GM21737 (cell line): ENCODE measurements around the gene ATP13A3.

ENCODE experiments used
- ATAC-seq: cut with Tn5 transposase; IDR thresholded peaks from one replicate; pipeline ENCODE4 v1.9.1; 2021; ENCODE audit warnings: mild to moderate bottlenecking, moderate library complexity; ENCODE audit not compliant: unreplicated experiment

ATP13A3 gene

DNA sequence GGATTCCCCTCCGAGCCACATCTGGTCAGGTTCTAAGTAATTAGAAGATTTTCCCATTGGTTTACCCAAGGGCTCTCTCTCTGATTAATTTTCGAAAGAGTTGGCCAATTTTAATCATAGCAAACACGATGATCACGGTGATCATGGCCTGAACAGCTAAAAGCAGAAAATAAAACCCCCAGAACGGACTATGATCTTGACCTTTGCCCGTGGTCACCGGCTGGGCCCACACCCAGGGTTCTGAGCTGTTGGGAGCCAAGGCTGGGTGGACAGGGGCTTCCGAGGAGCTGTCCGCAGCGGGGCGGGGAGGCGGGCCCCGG is 90.3 kb downstream of the ATP13A3 start:
- ATAC-seq: no peak

DNA sequence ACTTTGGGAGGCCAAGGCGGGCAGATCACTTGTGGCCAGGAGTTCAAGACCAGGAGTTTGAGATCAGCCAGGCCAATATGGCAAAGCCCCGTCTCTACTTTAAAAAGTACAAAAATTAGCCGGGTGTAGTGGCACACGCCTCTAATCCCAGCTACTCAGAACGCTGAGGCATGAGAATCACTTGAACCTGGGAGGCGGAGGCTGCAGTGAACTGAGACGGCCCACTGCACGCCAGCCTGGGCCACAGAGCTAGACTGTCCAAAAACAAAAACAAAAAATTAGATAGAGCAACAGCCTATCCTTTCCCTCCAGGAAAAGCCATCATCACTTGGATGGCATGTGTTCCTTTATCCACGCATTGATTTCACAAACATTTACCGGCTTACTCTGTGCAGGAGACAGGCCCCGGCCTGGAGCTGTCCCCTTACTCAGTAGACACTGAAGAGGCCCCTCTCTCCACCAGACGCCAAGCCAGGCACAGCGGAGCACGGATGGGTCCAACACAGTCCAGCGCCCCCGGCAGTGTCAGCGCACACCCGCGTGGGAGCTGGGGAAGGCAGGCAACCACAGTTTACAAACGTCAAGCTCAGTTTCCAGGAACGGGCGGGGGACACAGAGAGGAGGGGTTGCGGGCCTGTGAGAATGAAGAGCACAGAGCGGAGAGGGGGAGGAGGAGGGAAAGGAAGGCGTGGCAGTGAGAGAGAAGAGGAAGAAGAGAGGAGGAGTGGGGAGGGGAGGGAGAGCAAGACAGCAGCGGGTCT is 90.8 kb downstream of the ATP13A3 start:
- ATAC-seq: no peak

DNA sequence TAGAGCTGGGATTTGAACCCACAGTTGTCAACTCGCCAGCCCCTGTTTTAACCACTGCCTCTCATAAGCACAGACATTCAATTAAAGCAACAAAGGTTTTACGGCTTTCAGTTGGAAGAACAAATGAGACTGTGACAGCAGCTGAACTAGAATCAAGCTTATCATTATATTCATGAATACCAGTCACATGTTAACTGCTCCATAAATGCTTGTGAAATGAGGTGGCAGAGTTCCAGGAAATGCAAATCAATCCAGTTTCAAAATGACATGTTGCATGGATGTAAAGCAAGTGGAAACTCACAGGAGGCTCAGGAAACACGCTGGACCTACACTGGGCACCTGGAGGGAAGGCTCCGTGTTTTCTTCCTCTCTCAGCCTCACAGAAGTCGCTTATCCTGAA is 91.6 kb downstream of the ATP13A3 start:
- no peak for ATAC-seq

DNA sequence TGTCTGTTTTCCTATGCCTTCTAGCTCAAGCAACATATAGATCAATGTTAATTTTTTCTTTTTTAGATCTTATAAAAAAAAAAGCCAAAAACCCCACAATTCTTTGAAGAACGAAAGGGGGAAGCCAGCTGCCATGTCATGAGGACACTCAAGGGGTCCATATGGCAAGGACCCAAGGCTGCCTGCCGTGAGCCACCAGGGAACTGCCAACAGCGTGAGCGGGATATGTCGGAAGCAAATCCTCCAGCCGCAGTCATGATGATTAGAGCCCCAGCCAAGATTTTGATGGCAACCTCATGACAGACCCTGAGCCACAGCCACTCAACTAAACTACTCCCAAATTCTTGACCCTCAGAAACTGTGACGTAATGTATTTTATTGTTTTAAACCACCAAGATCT is 94.2 kb downstream of the ATP13A3 start:
- no peak for ATAC-seq

DNA sequence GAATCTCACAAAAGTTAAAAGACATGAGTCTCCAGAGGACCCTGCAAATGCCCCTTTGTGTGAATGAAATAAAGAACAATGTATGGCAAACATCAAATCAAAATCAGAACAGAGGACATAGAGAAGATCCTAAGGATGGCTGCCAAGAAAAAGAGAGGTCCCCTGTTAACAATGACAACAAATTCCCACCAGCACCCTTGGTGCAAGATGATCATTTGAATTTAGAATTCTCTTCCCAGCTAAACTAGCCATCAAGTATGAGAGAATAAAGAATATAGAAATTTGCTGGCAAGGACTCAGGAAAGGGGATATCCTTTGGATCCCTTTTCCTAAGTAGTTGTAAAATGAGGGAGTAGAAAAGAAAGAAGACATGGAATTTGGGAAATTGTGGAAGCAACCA is 96.0 kb downstream of the ATP13A3 start:
- no peak for ATAC-seq

DNA sequence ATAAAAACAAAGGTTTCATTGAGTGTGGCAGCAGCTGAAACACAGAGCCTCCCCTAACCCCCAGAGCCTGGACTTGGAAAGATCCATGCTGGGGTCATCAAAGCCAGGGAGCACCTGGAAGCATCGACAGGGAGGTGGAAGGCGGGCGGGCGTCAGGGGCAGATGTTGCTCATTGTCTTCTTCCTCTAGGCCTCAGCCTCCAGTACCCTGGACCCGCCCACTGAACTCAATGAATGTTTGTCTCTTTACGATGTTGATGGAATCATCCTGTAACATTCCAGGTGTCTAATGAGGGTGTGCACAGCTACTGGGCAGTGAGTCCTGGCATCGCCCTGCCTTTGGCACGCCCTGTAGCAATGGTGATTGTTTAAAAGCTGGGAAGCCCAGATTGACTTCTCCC is 97.5 kb downstream of the ATP13A3 start:
- ATAC-seq: no peak

DNA sequence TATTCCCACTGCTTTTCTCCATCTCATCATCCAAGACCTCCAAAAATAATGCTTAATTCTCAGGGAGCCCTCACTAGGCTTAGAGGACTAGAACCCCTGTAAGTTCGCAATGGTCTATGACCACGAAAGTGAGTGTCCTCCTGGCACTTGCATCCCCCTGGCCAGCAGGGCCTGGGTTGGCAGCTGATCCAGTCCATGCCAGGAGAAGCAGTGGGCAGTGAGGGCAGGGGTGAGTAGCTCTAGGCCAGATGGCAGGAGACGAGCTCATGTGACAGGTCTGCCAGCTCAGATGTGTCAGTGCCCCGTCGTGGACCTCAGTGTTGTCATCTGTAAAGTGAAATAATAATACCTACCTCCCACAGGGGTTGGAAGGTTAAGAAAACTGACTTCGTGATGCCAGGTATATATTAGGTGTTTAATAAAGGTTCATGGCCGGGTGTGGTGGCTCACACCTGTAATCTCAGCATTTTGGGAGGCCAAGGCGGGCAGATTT is 98.8 kb downstream of the ATP13A3 start:
- no peak for ATAC-seq

DNA sequence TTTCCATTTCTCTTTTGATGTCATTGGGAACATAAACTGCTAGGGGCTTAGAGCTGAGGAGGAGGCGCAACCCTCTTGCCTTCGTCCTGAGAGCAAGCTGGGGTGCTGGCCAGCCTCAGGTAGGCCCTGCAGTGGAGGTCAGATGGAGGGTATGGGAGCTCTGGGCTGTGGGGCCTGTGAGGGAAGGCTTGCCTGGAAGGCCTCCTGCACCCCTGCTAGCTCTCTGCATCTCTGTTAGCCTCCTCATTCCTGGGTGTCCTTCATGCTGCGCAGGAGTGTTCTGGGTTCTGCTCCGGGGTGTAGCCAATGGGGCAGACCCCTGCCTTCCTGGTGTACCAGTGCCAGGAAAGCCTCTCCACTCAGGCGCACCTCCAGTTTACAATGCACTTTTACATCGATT is 99.5 kb downstream of the ATP13A3 start:
- no peak for ATAC-seq

DNA sequence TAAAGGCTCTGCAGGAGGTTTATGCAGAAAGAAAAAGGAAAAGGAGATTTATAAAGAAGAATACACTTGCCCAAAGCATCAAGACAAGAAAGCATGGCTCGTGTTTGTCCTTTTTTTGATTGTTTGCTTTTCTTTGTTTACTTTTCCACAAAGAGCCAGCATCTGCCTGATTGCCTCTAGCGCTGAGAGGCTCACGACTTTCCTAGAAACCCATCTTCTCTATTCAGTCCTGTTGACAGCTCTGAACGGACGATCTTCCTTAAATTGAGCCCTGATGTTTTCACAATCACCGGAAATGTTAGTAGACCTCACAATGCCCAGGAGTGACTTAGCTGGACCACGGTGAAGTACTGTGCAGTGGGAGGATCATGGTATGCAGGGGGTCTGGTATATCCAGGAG is 100.2 kb downstream of the ATP13A3 start:
- ATAC-seq: no peak

DNA sequence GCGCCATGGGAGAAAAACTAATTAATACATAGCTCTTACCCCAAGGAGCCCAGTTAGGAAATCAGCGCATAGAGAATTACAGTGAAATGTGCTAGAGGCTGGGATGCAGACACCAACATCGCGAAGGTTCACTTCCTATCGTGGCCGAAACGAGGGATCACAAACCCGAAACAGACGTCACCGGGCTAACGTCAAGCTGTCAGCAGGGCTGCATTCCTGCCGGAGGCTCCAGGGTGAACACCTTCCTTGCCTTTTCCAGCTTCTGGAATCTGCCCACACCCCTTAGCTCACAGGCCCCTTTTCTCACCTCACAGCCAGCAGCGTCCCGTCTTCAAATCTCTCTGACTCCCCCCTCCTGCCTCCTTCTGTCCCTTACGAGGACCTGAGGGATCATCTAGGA is 100.7 kb downstream of the ATP13A3 start:
- no peak for ATAC-seq

DNA sequence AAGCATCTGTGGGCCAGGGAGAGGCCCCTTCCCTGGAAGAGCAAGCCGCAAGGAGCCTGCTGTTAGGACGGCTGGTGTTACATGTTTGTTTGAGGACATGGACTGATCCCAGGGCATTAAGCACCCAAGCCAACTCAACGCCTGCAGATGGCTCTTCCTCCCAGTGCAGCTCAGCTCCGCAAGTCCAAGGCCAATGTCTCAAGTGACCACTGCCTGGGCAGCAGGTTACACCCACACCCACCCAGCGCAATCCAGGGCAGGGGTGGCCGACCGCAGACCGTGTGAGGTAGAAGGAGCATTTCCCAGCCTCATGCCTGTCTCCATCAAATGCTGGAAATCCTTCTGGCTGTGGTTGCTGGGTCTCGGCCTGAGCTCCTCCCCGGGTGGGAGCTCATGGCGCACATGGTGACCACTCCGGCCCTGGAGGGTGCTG is 102.2 kb downstream of the ATP13A3 start:
- no peak for ATAC-seq

DNA sequence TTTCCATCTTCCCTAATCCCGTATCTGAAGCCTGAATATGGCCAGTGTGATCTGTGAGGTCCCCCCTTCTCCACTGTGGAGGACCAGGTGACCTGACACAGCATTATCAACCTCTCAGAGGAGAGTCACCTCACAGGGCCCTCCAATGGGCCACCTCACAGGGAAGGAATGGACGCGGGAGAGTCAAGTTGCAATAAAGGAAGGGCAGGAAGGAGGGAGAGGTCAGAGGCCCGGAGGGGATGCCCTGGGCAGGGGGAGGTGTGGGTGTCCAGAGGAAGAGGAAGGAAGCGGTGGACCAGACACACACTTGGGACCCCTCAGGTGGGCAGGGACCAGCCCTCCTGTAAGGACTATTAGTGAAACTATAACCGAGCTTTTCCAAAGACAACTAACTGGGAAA is 102.6 kb downstream of the ATP13A3 start:
- ATAC-seq: no peak

DNA sequence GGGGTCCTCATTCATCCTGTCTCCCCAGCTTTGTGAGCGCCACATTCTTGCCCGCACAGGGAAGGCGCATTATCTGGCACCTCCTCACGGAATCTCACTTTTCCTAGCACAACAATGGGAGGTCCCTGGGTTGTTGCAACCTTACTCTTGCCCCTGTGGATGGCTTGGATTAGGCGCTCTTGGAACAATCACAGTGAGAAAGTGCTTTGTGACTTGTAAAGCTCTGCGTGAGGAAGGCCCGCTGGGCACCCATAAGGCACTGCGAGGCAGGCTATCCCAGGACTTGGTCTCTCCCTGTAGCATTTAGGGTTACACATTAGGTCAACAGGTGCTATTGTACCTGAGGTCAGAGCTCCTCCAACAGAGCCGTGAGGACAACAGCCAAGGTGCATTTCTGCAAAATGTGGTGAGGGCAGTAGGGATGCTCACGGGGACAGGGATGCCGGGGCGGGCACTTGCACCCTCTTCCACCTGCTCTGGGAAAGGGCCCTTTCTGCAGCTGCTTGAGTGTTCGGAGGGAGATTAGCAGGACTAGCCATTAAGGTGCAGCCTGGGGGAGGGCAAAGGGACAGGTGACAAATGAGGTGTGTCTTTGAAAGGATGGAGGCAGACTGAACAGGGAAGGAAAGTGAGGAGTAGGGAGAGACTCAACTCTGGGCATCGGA is 103.4 kb downstream of the ATP13A3 start:
- ATAC-seq: no peak

DNA sequence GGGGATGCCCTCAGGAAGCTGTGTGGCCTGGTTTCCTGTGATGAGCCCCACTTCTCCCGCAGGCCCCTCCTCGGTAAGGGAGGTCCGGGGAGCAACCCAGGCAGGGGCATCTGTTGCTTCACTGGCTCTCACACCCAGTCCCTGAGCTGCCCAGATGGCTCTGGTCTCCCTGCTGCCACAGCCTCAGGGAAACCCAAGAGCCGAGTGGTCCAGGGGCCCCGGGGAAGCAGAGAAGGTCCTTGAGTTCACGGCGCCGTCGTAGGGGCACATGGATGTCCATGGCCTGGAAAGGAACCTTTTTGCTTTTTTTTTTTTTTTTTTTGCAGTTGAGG is 103.9 kb downstream of the ATP13A3 start:
- no peak for ATAC-seq

DNA sequence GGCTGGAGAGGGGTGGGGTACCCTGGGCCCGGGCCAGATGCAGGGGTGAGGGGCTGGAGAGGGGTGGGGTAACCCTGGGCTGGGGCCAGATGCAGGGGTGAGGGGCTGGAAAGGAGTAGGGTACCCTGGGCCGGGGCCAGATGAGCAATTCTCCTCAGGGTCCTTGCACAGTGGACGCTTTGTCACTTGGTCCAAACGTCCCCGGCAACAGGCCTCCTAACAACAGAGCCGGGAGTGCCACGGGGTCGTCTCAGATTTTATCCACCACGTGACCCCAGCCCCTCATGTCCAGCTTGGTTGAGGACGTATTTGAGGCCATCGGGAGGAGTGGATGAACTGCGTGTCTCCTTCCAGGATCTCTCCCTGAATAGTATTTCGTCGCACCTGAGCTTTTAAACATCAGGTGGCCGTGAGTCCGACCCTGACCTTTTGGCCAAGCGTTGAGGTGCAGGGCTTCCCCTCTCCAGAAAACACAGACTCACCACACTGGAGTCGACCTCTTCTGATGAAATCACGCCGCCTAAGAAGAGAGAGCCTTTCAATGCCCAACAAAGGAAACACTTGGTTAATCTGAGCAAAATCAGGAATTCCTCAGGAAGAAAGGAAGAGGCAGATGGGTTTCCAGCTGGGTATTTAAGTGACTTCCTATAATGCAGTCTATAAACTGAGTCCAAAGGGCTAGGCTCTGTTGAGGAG is 104.5 kb downstream of the ATP13A3 start:
- no peak for ATAC-seq

DNA sequence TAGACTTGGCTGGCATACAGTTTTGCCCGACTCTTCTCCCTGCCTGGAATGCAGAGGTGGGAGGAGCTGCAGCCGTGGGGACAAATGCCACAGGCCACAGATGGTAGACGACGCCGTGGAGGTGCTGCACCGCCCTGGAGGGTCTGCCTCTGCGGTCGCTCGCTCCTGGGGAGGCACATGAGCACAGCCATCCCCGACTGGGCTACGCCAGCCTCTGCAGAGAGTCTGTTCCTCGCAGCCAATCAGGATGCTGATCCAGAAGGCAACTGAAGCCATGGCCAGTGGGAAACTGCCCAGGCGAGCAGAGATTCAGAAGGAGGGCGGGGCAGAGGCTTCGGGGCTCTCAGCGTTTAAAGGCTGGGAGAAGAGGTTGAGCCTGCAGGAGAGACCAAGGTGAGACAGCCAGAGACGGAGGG is 105.3 kb downstream of the ATP13A3 start:
- ATAC-seq: no peak

DNA sequence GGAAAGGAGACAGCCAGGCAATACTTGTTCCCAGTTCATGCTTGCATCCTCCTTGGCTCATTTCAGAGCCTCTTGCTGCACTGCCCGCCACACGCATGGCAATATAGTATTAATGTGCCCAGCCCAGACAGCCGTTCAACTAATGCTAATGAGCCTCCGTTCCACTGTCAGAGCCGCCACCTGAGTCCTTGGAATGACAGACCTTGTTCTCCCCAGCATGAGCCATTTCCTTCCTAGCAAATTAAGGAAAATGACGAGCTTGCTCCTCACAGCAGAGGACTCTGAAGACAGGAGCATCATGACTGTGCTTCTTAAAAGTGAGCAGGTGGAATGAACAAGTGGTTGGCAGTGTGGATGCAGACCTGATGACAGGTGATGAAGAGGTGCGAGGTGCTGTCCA is 106.5 kb downstream of the ATP13A3 start:
- ATAC-seq: no peak

DNA sequence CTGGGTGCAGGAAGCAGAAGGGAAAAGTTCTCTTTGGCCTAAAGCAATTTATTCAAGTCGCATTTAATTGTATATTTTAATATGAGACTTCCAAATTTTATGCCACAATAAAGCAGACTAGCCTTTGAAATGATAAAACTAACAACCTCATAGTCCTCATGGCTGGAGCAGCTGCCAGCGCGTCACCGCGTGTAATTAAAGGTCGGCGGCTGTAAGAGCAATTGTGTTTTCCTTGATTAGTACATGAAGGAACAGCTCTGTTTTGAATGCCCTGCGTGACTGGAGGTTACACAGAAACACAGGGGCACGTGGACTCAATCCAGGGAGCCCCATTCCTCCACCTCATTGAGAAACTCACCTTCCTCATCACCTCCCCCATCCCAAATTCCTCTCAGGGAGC is 107.2 kb downstream of the ATP13A3 start:
- ATAC-seq: no peak

DNA sequence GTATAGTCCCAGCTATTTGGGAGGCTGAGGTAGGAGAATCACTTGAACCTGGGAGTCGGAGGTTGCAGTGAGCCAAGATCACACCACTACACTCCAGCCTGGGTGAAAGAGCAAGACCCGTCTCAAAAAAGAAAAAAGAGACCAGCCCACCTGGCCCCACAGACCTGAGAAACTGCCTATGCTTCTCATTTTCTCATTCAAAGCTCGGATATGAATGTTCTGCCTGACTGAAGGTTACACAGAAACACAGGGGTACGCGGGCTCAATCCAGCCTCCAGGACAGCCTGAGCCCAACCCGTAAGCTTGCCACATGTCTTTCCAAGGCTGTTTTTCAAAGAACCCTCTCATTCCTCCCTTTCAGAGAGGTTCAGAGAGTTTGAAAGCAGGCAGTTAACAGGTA is 107.6 kb downstream of the ATP13A3 start:
- ATAC-seq: no peak

DNA sequence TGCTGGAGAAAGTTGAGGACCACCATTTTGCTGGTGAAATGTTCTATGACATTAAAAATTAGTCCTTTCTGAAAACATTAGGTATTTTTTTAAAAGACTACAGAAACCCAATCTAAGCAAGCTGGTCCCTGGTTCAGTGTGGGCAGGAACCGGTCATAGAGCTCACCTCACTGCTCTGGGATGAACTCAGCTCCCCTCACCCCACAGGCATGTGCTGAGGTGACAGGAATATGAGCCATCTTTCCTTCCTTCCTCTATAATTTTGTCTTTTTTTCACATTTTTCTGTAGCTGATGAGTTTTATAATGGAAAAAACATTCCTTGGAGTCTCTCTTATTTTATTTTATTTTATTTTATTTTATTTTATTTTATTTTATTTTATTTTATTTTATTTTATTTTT is 109.1 kb downstream of the ATP13A3 start:
- no peak for ATAC-seq

DNA sequence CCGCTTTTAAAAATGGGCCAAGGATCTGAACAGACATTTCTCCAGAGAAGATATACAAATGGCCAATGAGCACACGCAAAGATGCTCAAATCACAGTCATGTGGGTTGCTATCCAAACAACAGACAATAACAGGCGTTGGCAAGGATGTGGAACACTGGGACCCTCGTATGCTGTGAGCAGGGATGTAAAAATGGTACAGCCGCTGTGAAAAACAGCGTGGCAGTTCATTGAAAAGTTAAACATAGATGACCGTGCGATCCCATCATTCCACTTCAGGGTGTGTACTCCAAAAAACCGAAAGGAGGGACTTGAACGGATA is 110.6 kb downstream of the ATP13A3 start:
- ATAC-seq: no peak

DNA sequence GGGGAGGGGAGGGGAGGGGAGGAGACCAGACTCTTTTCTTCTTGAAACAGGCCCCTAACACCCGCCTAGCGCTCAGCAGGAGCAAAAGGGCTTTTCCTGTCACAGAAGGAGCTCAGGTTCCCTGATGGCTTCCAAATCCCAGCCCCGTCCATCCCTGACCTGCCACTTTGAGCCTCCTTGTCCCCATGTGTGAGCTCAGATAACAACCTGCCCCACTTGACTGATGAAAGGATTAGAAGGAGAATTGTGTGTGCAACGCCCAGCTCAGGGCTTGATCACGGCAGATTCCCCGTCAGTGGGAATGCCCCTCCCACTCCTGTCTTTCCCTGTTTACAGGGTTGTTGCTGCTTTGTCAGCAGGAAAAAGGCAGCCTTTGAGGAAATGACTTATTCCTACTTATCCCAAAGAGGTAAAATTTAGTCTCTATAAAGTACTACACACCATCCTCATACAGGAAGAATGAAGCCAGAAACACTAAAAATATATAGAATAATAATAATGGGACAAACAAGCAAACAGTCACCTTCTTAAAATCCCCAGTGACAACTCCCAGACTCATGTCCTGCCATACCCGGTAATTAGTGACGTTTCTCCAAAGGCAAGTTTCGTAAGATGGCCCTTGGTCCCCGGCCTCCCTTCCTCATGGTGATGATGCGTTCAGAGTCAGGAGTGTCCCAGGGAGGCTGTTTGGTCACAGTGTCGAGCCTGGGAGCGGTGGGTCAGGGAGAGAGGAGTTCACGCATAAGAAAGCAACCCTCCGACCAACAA is 111.1 kb downstream of the ATP13A3 start:
- ATAC-seq: no peak
